HEK293 (cell line): ENCODE measurements around the gene UTP25.

Experiments used
- ATF2 ChIP-seq: fragments of 450-650 bp; formaldehyde crosslinking; IDR thresholded peaks from 2 replicates; pipeline ENCODE4 v1.5.1; 2016; ENCODE audit warnings: missing biosample characterization, missing genetic modification characterization, low read depth
- CTCF ChIP-seq: fragments of 450-650 bp; formaldehyde crosslinking; IDR thresholded peaks from 2 replicates; pipeline ENCODE4 v1.5.1; 2016; ENCODE audit warnings: missing biosample characterization, missing genetic modification characterization
- GLI2 ChIP-seq: fragments of 450-650 bp; formaldehyde crosslinking; IDR thresholded peaks from 2 replicates; pipeline ENCODE4; 2017; ENCODE audit warnings: missing biosample characterization, missing genetic modification characterization, low read depth, borderline replicate concordance
- REST ChIP-seq: fragments of 450-650 bp; formaldehyde crosslinking; IDR thresholded peaks from 2 replicates; pipeline ENCODE4 v1.5.1; 2016; ENCODE audit warnings: missing biosample characterization, missing genetic modification characterization
- TRIM28 ChIP-seq: IDR thresholded peaks from 2 replicates; pipeline ENCODE4 v1.6.1; 2011; ENCODE audit warnings: low read length, control low read depth, borderline replicate concordance
- ZBTB10 ChIP-seq: fragments of 450-650 bp; formaldehyde crosslinking; IDR thresholded peaks from 2 replicates; pipeline ENCODE4 v1.5.1; 2016; ENCODE audit warnings: missing biosample characterization, missing genetic modification characterization
- ZBTB17 ChIP-seq: fragments of 450-650 bp; formaldehyde crosslinking; IDR thresholded peaks from 2 replicates; pipeline ENCODE4 v1.5.1; 2016; ENCODE audit warnings: missing biosample characterization, missing genetic modification characterization
- ZBTB26 ChIP-seq: fragments of 450-650 bp; formaldehyde crosslinking; optimal IDR thresholded peaks from 2 replicates; pipeline ENCODE3; 2016; ENCODE audit warnings: missing biosample characterization, mild to moderate bottlenecking, missing genetic modification characterization
- ZBTB7A ChIP-seq: fragments of 450-650 bp; formaldehyde crosslinking; IDR thresholded peaks from 2 replicates; pipeline ENCODE4 v1.5.1; 2016; ENCODE audit warnings: low read depth, missing biosample characterization, missing genetic modification characterization
- ZNF302 ChIP-seq: fragments of 450-650 bp; formaldehyde crosslinking; IDR thresholded peaks from 2 replicates; pipeline ENCODE4 v1.5.1; 2016; ENCODE audit warnings: missing biosample characterization, missing genetic modification characterization, low read depth
- ZNF362 ChIP-seq: fragments of 450-650 bp; formaldehyde crosslinking; IDR thresholded peaks from 2 replicates; pipeline ENCODE4 v1.5.1; 2016; ENCODE audit warnings: missing biosample characterization, missing genetic modification characterization
- ZNF449 ChIP-seq: fragments of 450-650 bp; formaldehyde crosslinking; IDR thresholded peaks from 2 replicates; pipeline ENCODE4 v1.5.1; 2017; ENCODE audit warnings: missing biosample characterization, mild to moderate bottlenecking, missing genetic modification characterization, moderate library complexity
- ZNF629 ChIP-seq: fragments of 450-650 bp; formaldehyde crosslinking; IDR thresholded peaks from 2 replicates; pipeline ENCODE4 v1.5.1; 2017; ENCODE audit warnings: missing biosample characterization, missing genetic modification characterization
- ZNF654 ChIP-seq: fragments of 450-650 bp; formaldehyde crosslinking; IDR thresholded peaks from 2 replicates; pipeline ENCODE4 v1.5.1; 2016; ENCODE audit warnings: low read depth, missing biosample characterization, missing genetic modification characterization

- TF ChIP-seq ZNF449 (tag by site-specific recombination) (no peak), CTCF (tag by site-specific recombination) (no peak), ZBTB10 (tag by site-specific recombination) (no peak), ATF2 (tag by site-specific recombination) (no peak), ZBTB7A (tag by site-specific recombination) (no peak), ZNF362 (tag by site-specific recombination) (no peak), GLI2 (tag by site-specific recombination) (no peak), ZNF654 (tag by site-specific recombination) (no peak), REST (tag by site-specific recombination) (no peak), ZNF302 (tag by site-specific recombination) (no peak), TRIM28 (no peak), ZBTB17 (tag by site-specific recombination) (no peak), ZBTB26 (no peak), ZNF629 (tag by site-specific recombination) (no peak)
These were observed 25.5 kb upstream of the UTP25 start for GRCh38 chr1:209802117-209802779.
